ENCODE measurements around the gene PEX11B.

PEX11B gene

DNA sequence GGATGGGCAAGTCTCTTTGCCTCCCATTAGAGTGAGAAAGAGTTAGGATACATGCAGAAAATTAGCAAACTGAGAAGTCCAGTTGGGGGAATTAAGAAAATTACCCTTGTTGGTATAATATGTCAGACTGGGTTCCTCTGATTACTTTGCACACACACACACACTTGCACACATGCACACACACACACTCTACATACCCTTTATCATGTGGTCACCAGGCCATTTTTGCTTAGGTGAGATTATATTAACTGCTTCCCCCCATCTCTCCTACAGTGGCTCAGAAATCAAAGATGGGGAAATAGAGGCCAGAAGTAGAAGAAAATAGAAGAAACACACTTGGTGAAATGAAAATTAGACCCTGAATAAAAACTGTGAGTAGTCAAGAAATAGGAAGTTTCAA lies 40.2 kb upstream of the PEX11B start:
- no peak for DNase-seq (ENCODE audit: low read depth)
- no peak overlapping the region for H3K4me3 ChIP-seq (ENCODE audit: low read length)
- TF ChIP-seq, protein P1, sequence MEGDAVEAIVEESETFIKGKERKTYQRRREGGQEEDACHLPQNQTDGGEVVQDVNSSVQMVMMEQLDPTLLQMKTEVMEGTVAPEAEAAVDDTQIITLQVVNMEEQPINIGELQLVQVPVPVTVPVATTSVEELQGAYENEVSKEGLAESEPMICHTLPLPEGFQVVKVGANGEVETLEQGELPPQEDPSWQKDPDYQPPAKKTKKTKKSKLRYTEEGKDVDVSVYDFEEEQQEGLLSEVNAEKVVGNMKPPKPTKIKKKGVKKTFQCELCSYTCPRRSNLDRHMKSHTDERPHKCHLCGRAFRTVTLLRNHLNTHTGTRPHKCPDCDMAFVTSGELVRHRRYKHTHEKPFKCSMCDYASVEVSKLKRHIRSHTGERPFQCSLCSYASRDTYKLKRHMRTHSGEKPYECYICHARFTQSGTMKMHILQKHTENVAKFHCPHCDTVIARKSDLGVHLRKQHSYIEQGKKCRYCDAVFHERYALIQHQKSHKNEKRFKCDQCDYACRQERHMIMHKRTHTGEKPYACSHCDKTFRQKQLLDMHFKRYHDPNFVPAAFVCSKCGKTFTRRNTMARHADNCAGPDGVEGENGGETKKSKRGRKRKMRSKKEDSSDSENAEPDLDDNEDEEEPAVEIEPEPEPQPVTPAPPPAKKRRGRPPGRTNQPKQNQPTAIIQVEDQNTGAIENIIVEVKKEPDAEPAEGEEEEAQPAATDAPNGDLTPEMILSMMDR (conservative IDR thresholded peaks at IDR 0.05; ENCODE audit: low read depth, low read length) = no peak

GRCh38 chr1:145957443-145958319 lies 39.2 kb upstream of the PEX11B start, which contains the start of gene LIX1L:
Gene LIX1L, minus strand, starts transcription at chr1:145958017. Its CDS starts 90 bp downstream, at chr1:145957927.
- DNase-seq (ENCODE audit: low read depth) = peak; percentile 91
- TF ChIP-seq, protein P1 (conservative IDR thresholded peaks at IDR 0.05; ENCODE audit: low read depth, low read length) = no peak
- peak within 1 kb of the TSS; percentile 79 for H3K4me3 ChIP-seq (ENCODE audit: low read length)

DNA sequence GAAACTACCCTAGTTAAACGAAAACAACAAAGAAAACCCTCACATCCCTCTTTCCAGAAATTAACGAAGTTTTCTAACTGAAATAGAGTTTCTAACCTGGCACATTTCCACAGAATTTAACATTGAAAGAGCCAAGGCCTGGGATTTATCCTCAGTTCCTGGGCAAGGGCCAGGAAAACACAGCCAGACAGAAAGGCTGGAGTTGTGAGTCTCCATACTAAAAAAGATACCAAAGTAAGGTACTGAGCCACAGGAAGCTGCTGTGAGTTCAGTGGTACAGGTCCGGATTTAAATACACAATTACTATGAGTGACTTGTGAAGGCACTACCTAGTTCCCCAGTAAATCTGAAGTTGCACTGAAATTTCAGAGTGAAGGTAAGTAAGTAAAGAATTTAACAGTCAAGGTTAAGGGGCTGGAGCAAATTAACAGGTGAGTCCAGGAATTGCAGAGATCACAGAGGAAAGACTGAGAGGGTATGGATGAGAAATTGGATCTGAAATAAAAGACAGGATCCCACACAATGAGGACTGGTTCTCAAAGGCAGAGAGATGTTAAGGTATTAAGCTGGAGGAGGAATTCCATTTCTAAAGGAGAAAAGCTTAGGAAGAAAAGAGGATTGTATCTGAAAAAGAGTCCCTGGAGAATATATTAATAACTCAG lies 38.4 kb upstream of the PEX11B start:
- peak overlapping the region; percentile 79 for H3K4me3 ChIP-seq (ENCODE audit: low read length)
- TF ChIP-seq, protein P1 (conservative IDR thresholded peaks at IDR 0.05; ENCODE audit: low read depth, low read length) = no peak
- peak; percentile 39 for DNase-seq (ENCODE audit: low read depth)

- H3K4me3 ChIP-seq (ENCODE audit: low read length) = peak overlapping the region; percentile 79
- TF ChIP-seq, protein P1 (conservative IDR thresholded peaks at IDR 0.05; ENCODE audit: low read depth, low read length) = no peak
- no peak for DNase-seq (ENCODE audit: low read depth)
Observed at GRCh38 chr1:145956361-145956760, 37.8 kb upstream of the PEX11B start.

DNA sequence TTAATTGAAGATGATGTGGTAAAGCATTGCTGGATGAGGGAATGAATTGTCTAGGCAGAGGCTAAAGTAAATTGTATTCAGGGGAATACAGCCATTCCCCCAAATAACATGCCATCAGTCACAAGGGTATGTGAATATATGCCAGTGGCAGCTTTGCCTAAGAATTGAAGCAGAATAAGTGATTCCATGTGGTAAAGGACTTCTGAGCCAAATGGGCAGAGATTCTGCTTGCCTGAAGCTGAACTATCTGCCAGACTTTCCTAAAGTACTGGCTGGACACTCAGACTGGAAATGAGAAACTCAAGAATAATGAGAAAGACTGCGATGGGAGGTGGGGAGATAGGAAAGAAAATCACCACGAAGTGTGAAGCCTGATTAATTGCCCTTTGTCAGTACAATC lies 36.9 kb upstream of the PEX11B start:
- TF ChIP-seq, protein P1 (conservative IDR thresholded peaks at IDR 0.05; ENCODE audit: low read depth, low read length) = no peak
- no peak overlapping the region for H3K4me3 ChIP-seq (ENCODE audit: low read length)
- no peak for DNase-seq (ENCODE audit: low read depth)

DNA sequence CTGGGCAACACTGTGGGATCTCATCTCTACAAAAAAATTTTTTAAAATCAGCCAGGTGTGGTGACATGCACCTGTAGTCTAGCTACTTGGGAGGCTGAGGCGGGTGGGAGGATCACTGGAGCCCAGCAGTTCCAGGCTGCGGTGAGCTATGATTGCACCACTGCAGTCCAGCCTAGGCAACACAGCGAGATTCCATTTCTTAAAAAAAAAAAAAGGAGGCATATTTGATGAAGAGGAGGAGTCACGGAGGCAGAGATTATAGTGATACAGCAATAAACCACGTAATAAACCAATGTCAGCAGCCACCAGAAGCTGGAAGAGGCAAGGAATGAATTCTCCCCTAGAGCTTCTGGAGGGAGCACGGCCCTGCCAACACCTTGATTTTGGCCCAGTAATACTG lies 35.3 kb upstream of the PEX11B start:
- TF ChIP-seq, protein P1 (conservative IDR thresholded peaks at IDR 0.05; ENCODE audit: low read depth, low read length) = no peak
- no peak for DNase-seq (ENCODE audit: low read depth)
- H3K4me3 ChIP-seq (ENCODE audit: low read length) = no peak overlapping the region
